Measurements from ENCODE around the gene MYO1C.

- TF ChIP-seq CTCF (IDR thresholded peaks at IDR 0.05; ENCODE audit: poor library complexity): no peak
- TF ChIP-seq EZH2 (IDR thresholded peaks at IDR 0.05; ENCODE audit: borderline replicate concordance): no peak
- TF ChIP-seq EZH2phosphoT487 (IDR thresholded peaks at IDR 0.05; ENCODE audit: low read depth, severe bottlenecking, unreplicated experiment): no peak
Measured at GRCh38 chr17:1471490-1471889, 21.0 kb downstream of the MYO1C start.

Measured in hepatocyte (in vitro differentiated cells).